ENCODE data around the gene KCNQ5.

KCNQ5 gene

GRCh38 chr6:73240730-73241129, 618.9 kb downstream of the KCNQ5 start:
- no peak for DNase-seq (ENCODE audit: low read depth, low spot score)

GRCh38 chr6:73242001-73242400, 620.1 kb downstream of the KCNQ5 start:
- no peak for DNase-seq (ENCODE audit: low read depth, low spot score)

Measured in brain pericyte (primary cell).